ENCODE measurements around the gene CHCHD1. TPM values are rescaled to one million over a fixed set of nuclear protein-coding genes. Genes with fewer than 3 reads are reported as not detected.

Gene CHCHD1
- 16.3 TPM for total RNA-seq

DNA sequence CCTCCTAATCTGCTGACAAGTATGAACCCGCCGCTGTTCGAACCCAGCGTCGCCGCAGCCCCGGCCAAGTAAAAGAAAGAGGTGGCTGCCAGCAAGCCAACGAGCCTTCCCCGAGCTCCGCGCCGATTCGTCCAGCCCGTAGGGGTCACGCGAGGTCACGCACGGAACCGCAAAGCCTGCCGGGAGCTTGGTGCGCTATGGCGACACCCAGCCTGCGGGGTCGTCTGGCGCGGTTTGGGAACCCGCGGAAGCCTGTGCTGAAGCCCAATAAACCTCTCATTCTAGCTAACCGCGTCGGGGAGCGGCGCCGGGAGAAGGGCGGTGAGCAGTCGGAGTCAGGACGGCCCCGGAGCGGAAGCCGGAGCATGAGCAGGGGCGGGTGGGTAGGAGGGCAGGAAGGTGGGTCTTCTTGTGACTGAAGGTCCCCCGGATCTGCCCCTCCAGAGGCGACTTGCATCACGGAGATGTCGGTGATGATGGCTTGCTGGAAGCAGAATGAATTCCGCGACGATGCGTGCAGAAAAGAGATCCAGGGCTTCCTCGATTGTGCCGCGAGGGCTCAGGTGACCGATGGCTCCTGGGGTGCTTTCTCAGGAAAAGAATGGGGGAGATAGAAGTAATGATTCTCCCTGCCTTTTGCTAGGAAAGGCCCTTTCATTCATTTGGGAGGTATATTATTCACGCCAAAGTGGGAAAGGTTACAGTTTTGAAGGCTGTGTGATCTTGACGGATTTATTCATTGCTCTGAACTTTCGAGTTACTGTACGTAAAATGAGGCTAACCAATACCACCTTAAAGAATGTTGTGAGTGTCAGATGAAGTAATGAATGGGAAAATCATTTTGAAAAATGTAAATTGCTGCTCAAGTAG is at the start of gene CHCHD1:
Gene CHCHD1, plus strand, starts transcription at position 170 of the 870 bp plus-strand sequence. Its CDS starts 28 bp downstream, at position 198.

DNA sequence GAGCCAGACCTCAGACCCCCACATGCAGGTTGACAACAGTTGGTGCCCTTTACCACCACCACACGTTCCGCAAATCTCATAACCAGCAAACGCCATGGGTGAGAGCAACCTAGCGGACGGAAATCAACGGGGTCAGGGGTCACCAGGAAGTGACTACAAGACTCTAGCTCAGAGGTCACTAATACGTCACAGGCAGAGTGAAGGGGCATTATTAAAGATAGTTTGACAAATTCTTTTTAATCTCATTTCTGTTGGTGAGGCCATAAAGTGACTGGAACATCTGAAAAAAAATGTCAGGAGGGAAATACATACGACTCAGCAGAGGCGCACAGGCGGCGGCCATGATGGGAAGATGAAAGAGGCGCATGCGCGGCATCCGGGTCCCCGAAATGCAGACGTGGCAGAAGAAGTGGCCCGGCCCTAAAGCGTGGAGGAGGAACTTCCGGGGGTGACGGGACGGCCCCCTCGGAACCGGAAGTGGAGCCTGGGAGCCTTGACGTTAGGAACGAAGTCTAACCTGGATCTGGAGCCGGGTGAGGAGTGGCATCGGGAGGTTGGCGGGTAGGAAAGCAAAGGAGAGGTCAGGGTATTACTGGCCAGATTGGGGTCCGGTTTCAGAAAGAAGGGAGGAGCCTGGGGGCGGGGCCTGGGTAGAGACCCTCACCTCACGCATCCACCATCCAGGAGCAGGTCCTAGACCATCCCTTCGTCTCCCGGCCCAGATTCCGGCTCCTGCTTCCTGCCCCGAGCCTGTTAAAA is 37.8 kb upstream of the CHCHD1 start, which contains the start of gene SEC24C:
Gene SEC24C, plus strand, starts transcription at position 468 of the 759 bp plus-strand sequence. CDS start 2,461 bp downstream, outside the sequence.

DNA sequence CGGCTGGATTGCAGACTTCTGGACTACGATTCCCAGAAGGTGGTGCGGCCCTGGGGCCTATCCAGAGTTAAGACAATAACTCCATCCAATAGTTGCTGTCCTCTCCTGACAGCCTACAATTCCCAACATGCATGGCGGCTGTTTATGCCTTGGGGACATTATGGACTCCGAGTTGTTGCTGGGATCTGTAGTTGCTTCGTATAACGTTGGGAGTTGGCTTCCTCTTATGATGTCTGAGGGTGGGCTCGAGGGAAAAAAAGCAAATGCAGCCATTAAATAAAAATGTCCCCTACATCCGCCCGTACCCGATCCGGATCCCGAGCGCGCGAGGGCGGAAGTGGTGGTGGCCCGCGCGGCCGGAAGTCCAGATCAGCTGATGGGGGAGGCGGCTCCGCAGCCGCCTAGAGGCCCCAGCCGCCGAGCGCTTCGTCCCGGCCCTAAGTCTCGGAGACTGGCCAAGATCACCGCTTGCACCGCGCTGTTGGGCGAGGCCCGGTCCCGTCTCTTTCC is 3.4 kb downstream of the CHCHD1 start, which contains the start of gene ZSWIM8:
Gene ZSWIM8, plus strand, starts transcription at position 396 of the 510 bp plus-strand sequence. CDS start 273 bp downstream, outside the sequence.

Small RNA genes within 50 kb of the gene (small RNA-seq; reads per million reads assigned to genes)
- gene AC022400.4 (ENCODE audit: low replicate concordance) (not detected), gene AC022400.9 (ENCODE audit: low replicate concordance) (not detected), gene ZSWIM8-AS1 (ENCODE audit: low replicate concordance) (not detected)

Other genes starting within 250 kb of the CHCHD1 start
- 51.3 TPM for gene USP54, start 190.7 kb upstream of the CHCHD1 start, total RNA-seq
- not detected for gene MYOZ1, start 140.6 kb upstream of the CHCHD1 start, total RNA-seq
- gene SYNPO2L, start 126.0 kb upstream of the CHCHD1 start, total RNA-seq = not detected
- gene AGAP5, start 83.9 kb upstream of the CHCHD1 start, total RNA-seq = 12.2 TPM
- 62.9 TPM for gene SEC24C, start 37.7 kb upstream of the CHCHD1 start, total RNA-seq
- 70.1 TPM for gene ZSWIM8, start 3.6 kb downstream of the CHCHD1 start, total RNA-seq
- 22.5 TPM for gene NDST2, start 29.6 kb downstream of the CHCHD1 start, total RNA-seq
- gene CAMK2G, start 92.5 kb downstream of the CHCHD1 start, total RNA-seq = 82.6 TPM
- gene PLAU, start 129.1 kb downstream of the CHCHD1 start, total RNA-seq = 0.94 TPM
- gene VCL, start 216.1 kb downstream of the CHCHD1 start, total RNA-seq = 20.7 TPM

Data from parietal lobe (tissue), 2 donors.